Left ventricle myocardium inferior (tissue), 1 donor: ENCODE data around the gene ADAM12. TPM values are rescaled to one million over a fixed set of nuclear protein-coding genes. Genes with fewer than 3 reads are reported as not detected.

ENCODE experiments used
- DNase-seq: peaks from one replicate; pipeline ENCODE4 v3.0.0-alpha.2; 2020
- H3K27ac ChIP-seq: fragments of 200-600 bp; replicated peaks from 2 replicates; pipeline ENCODE4 v1.8.0; 2021
- H3K27me3 ChIP-seq: fragments of 200-600 bp; 2 replicates; pipeline ENCODE4 v1.8.0; 2021; ENCODE audit warnings: low read depth
- H3K36me3 ChIP-seq: fragments of 200-600 bp; 2 replicates; pipeline ENCODE4 v1.8.0; 2021
- H3K4me1 ChIP-seq: fragments of 200-600 bp; 2 replicates; pipeline ENCODE4 v1.8.0; 2021
- H3K4me3 ChIP-seq: fragments of 200-600 bp; 2 replicates; pipeline ENCODE4 v1.8.0; 2021; ENCODE audit warnings: mild to moderate bottlenecking, moderate library complexity
- H3K9me3 ChIP-seq: fragments of 200-600 bp; replicated peaks from 2 replicates; pipeline ENCODE4 v1.8.0; 2021
- intact Hi-C: fragments of 100-400 bp; cut with micrococcal nuclease; formaldehyde crosslinking; loops from one replicate; pipeline ENCODE4 v1.11.0; 2022
- total RNA-seq: library from RNA; stranded (reverse); fragmentation: NEBNext Ultra II Directional; extraction: Animal tissue kit (Norgen Biotek cat#: 25700); gene quantifications from one replicate; pipeline ENCODE4 v1.2.1, GENCODE V29; 2021
- TF ChIP-seq, protein P1 (sequence below): fragments of 200-600 bp; IDR thresholded peaks from 2 replicates; pipeline ENCODE4 v1.8.0; 2021; ENCODE audit warnings: antibody characterized with exemption, mild to moderate bottlenecking, borderline replicate concordance
- donor health status: DM: no; HTN: yes; CAD: no; lungs with severe emphysema.

The ADAM12 gene
- total RNA-seq, 1 donor from 2014 or later = 0.27 TPM

DNA sequence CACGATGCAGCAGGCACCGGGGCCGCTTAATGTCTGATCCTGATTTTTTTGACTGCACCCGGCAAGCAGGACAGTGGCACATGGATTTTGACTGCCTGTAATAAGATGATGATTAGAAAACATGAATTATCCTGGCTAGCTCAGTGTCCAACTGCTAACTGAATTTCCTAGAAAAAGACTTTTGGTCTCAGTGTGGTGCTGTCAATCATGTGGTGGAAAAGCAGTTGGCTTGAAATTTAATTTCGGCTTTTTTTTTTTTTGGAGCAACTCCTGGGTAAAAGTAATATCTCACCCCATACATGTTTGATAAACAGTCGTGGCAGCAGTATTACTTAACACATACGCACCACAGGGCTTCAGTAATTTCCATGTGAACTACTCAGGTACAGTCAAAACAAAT, 264.2 kb downstream of the ADAM12 start:
- Histone ChIP-seq H3K4me1 (no peaks in the 10 kb centered on the region), H3K4me3 (no peak overlapping the region), H3K27me3 (no peaks in the 10 kb centered on the region), H3K9me3 (no peaks in the 10 kb centered on the region), H3K36me3 (no peaks in the 10 kb centered on the region), H3K27ac (no peak overlapping the region)
- DNase-seq = no peak
- TF ChIP-seq, protein P1, sequence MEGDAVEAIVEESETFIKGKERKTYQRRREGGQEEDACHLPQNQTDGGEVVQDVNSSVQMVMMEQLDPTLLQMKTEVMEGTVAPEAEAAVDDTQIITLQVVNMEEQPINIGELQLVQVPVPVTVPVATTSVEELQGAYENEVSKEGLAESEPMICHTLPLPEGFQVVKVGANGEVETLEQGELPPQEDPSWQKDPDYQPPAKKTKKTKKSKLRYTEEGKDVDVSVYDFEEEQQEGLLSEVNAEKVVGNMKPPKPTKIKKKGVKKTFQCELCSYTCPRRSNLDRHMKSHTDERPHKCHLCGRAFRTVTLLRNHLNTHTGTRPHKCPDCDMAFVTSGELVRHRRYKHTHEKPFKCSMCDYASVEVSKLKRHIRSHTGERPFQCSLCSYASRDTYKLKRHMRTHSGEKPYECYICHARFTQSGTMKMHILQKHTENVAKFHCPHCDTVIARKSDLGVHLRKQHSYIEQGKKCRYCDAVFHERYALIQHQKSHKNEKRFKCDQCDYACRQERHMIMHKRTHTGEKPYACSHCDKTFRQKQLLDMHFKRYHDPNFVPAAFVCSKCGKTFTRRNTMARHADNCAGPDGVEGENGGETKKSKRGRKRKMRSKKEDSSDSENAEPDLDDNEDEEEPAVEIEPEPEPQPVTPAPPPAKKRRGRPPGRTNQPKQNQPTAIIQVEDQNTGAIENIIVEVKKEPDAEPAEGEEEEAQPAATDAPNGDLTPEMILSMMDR = no peak
- intact Hi-C loops = no loop called here

DNA sequence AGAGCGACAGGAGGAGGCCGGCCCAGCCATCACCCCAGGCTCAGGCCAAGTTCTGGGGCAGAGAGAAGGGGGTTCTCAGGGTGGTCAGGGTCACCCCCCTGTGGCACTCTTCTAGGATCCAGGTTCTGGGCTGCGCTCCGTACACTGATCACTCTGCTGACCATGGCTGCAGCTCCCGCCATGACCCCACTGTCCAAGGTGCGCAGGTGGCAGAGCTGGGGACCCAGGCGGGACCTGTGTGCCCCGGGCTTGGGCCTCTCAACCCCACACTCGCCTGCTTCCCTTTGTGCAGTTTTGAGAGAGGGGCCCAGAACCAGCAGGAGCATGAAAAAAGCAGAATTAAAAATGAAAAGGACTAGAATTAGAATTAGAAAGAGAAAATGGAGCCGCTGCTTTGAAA, 264.8 kb downstream of the ADAM12 start:
- intact Hi-C loops = no loop called here

DNA sequence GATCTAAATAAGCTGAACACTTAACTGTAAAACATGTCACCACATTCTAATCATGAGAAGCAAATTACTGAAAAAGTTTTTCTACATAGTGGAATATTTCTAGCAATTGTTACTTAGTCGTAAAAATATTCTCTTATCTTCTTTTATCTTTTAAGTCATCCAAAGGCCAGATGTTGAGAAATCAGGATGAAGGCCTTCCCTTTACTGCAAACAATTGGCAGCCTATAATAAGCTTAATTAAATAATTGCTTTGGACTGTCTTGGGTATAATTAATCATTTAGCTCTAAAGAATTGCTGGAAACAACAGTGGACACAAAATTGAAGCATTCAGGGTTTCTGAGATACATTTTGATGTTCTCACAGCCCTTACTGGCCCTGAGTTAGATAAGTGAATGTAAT, 265.4 kb downstream of the ADAM12 start:
- Histone ChIP-seq H3K4me3 (no peak overlapping the region), H3K36me3 (no peaks in the 10 kb centered on the region), H3K27me3 (no peaks in the 10 kb centered on the region), H3K9me3 (no peaks in the 10 kb centered on the region), H3K4me1 (no peaks in the 10 kb centered on the region), H3K27ac (no peak overlapping the region)
- DNase-seq = no peak
- intact Hi-C loops = no loop called here
- TF ChIP-seq, protein P1 = no peak

More for the DNA sequence above, 264.8 kb downstream of the ADAM12 start:
- no peak overlapping the region for H3K4me3 ChIP-seq
- no peak for DNase-seq
- no peak overlapping the region for H3K27ac ChIP-seq
- H3K36me3 ChIP-seq = no peaks in the 10 kb centered on the region
- H3K9me3 ChIP-seq = no peaks in the 10 kb centered on the region
- no peaks in the 10 kb centered on the region for H3K4me1 ChIP-seq
- TF ChIP-seq, protein P1 = no peak
- no peaks in the 10 kb centered on the region for H3K27me3 ChIP-seq

DNA sequence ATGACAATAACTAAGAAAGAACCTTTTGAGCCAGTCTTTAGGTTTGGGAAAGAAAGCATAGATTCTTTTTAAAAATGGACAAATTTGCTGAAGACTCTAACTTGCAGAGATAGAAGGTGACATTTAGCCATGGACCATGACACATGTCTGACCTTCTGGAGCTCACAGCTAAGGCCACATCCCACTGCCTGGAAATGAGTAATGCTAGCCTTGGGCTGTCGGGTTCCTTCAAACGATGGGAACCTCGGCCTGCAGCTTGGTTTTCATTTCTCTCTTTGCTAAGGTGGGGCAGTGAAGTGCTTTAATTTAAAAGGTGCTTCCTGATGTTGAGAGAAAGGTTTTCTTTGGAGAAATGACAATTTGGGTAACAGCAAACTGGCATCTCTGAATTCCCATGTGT, 268.7 kb downstream of the ADAM12 start:
- TF ChIP-seq, protein P1 = no peak
- intact Hi-C loops = no loop called here
- peaks cover 12% of the 10 kb centered on the region for H3K9me3 ChIP-seq
- H3K4me1 ChIP-seq = no peaks in the 10 kb centered on the region
- no peaks in the 10 kb centered on the region for H3K27me3 ChIP-seq
- H3K36me3 ChIP-seq = no peaks in the 10 kb centered on the region
- DNase-seq = no peak
- no peak overlapping the region for H3K27ac ChIP-seq
- no peak overlapping the region for H3K4me3 ChIP-seq

DNA sequence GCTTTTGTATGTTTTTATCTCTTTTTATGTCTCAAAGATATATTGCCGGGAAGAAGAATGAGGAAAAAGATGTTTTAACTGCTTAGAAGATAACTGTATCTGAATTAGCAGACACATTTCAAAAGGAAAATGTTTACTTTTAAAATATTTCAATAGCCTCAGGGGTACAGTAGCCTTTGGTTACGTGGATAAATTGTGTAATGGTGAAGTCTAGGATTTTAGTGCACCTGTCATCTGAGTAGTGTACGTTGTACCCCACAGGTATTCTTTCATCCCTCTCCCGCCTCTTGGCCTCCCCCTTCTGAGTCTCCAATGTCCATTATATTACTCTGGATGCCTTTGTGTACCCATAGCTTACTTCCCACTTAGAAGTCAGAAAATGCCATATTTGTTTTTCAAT, 269.8 kb downstream of the ADAM12 start:
- Histone ChIP-seq H3K27me3 (no peaks in the 10 kb centered on the region), H3K36me3 (no peaks in the 10 kb centered on the region), H3K9me3 (peaks cover 12% of the 10 kb centered on the region), H3K4me1 (no peaks in the 10 kb centered on the region), H3K4me3 (no peak overlapping the region), H3K27ac (no peak overlapping the region)
- intact Hi-C loops = no loop called here
- TF ChIP-seq, protein P1 = no peak
- DNase-seq = no peak

DNA sequence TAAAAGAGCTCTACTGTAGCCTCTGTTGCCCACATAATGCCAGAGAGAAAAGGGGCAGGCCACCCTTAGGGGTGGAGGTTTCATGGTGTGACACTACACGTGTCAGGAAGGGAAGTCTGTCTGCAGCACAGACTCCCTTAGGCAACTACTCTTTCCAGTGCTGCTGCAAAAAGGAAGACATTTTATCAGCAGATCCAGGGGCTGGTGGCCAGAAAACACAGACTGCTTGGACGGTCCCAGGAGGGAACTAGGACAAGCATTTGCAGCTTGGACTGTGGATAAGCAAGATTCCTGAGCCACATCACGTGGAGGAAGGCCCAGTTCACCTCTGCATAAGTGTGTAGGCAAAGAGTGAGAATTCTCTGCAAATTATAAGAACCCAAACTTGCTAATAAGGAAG, 271.1 kb downstream of the ADAM12 start:
- intact Hi-C loops = no loop called here
- H3K4me3 ChIP-seq = no peak overlapping the region
- no peaks in the 10 kb centered on the region for H3K27me3 ChIP-seq
- H3K36me3 ChIP-seq = no peaks in the 10 kb centered on the region
- H3K9me3 ChIP-seq = peaks cover 12% of the 10 kb centered on the region
- DNase-seq = no peak
- no peaks in the 10 kb centered on the region for H3K4me1 ChIP-seq
- TF ChIP-seq, protein P1 = no peak
- no peak overlapping the region for H3K27ac ChIP-seq
